Measurements from ENCODE around the gene CPN2. TPM values are rescaled to one million over a fixed set of nuclear protein-coding genes. Genes with fewer than 3 reads are reported as not detected.

CPN2 gene
- total and polyA plus RNA-seq, 2 experiments from 2014 or later: 0.10 to 0.14 TPM

DNA sequence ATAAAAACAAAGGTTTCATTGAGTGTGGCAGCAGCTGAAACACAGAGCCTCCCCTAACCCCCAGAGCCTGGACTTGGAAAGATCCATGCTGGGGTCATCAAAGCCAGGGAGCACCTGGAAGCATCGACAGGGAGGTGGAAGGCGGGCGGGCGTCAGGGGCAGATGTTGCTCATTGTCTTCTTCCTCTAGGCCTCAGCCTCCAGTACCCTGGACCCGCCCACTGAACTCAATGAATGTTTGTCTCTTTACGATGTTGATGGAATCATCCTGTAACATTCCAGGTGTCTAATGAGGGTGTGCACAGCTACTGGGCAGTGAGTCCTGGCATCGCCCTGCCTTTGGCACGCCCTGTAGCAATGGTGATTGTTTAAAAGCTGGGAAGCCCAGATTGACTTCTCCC, 38.1 kb upstream of the CPN2 start:
- no peaks in the 10 kb centered on the region for H4K20me1 ChIP-seq (replicated peaks; ENCODE audit: insufficient read depth)
- no peak overlapping the region for H3K4me3 Mint-ChIP-seq
- no peaks in the 10 kb centered on the region for H3K9me2 ChIP-seq (ENCODE audit: insufficient read depth)
- H3K27ac ChIP-seq (ENCODE audit: low read depth): no peak overlapping the region
- TF ChIP-seq ZNF114 (CRISPR knock-in tag; IDR thresholded peaks at IDR 0.05) (no peak), EZH2phosphoT487 (IDR thresholded peaks at IDR 0.05; ENCODE audit: unreplicated experiment) (no peak), ZNF331 (CRISPR knock-in tag; IDR thresholded peaks at IDR 0.05; ENCODE audit: low read depth) (no peak), CREB1 (CRISPR knock-in tag; IDR thresholded peaks at IDR 0.05; ENCODE audit: low read depth) (no peak), ETS1 (IDR thresholded peaks at IDR 0.05) (no peak), POLR2AphosphoS5 (IDR thresholded peaks at IDR 0.05; ENCODE audit: low read depth) (no peak), STAT1 (IDR thresholded peaks at IDR 0.05; ENCODE audit: unreplicated experiment) (no peak)
- TF ChIP-seq, protein P1, sequence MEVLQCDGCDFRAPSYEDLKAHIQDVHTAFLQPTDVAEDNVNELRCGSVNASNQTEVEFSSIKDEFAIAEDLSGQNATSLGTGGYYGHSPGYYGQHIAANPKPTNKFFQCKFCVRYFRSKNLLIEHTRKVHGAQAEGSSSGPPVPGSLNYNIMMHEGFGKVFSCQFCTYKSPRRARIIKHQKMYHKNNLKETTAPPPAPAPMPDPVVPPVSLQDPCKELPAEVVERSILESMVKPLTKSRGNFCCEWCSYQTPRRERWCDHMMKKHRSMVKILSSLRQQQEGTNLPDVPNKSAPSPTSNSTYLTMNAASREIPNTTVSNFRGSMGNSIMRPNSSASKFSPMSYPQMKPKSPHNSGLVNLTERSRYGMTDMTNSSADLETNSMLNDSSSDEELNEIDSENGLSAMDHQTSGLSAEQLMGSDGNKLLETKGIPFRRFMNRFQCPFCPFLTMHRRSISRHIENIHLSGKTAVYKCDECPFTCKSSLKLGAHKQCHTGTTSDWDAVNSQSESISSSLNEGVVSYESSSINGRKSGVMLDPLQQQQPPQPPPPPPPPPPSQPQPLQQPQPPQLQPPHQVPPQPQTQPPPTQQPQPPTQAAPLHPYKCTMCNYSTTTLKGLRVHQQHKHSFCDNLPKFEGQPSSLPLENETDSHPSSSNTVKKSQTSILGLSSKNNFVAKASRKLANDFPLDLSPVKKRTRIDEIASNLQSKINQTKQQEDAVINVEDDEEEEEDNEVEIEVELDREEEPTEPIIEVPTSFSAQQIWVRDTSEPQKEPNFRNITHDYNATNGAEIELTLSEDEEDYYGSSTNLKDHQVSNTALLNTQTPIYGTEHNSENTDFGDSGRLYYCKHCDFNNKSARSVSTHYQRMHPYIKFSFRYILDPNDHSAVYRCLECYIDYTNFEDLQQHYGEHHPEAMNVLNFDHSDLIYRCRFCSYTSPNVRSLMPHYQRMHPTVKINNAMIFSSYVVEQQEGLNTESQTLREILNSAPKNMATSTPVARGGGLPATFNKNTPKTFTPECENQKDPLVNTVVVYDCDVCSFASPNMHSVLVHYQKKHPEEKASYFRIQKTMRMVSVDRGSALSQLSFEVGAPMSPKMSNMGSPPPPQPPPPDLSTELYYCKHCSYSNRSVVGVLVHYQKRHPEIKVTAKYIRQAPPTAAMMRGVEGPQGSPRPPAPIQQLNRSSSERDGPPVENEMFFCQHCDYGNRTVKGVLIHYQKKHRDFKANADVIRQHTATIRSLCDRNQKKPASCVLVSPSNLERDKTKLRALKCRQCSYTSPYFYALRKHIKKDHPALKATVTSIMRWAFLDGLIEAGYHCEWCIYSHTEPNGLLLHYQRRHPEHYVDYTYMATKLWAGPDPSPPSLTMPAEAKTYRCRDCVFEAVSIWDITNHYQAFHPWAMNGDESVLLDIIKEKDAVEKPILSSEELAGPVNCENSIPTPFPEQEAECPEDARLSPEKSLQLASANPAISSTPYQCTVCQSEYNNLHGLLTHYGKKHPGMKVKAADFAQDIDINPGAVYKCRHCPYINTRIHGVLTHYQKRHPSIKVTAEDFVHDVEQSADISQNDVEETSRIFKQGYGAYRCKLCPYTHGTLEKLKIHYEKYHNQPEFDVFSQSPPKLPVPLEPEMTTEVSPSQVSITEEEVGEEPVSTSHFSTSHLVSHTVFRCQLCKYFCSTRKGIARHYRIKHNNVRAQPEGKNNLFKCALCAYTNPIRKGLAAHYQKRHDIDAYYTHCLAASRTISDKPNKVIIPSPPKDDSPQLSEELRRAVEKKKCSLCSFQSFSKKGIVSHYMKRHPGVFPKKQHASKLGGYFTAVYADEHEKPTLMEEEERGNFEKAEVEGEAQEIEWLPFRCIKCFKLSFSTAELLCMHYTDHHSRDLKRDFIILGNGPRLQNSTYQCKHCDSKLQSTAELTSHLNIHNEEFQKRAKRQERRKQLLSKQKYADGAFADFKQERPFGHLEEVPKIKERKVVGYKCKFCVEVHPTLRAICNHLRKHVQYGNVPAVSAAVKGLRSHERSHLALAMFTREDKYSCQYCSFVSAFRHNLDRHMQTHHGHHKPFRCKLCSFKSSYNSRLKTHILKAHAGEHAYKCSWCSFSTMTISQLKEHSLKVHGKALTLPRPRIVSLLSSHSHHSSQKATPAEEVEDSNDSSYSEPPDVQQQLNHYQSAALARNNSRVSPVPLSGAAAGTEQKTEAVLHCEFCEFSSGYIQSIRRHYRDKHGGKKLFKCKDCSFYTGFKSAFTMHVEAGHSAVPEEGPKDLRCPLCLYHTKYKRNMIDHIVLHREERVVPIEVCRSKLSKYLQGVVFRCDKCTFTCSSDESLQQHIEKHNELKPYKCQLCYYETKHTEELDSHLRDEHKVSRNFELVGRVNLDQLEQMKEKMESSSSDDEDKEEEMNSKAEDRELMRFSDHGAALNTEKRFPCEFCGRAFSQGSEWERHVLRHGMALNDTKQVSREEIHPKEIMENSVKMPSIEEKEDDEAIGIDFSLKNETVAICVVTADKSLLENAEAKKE (CRISPR knock-in tag; IDR thresholded peaks at IDR 0.05): no peak
- H3K27ac Mint-ChIP-seq: no peak overlapping the region
- H3K27me3 ChIP-seq (ENCODE audit: insufficient read depth): no peaks in the 10 kb centered on the region
- H3K4me1 ChIP-seq (ENCODE audit: insufficient read depth): no peaks in the 10 kb centered on the region
- H2AFZ ChIP-seq: no peak overlapping the region
- no peak overlapping the region for H3K4me3 ChIP-seq
- no peak overlapping the region for H3K4me2 ChIP-seq
- no peaks in the 10 kb centered on the region for H3K79me2 ChIP-seq (replicated peaks; ENCODE audit: insufficient read depth)
- H3K36me3 ChIP-seq (ENCODE audit: insufficient read depth): no peaks in the 10 kb centered on the region; the same call in 1 of the 2 replicates
- ATAC-seq (no peak), DNase-seq (ENCODE audit: low spot score) (no peak)
- peaks cover 10% of the 10 kb centered on the region; the same call in 2 of the 3 replicates for H3K9me3 Mint-ChIP-seq
- H3K27me3 Mint-ChIP-seq (ENCODE audit: insufficient read depth, low read depth, poor library complexity): peaks cover 5% of the 10 kb centered on the region
- H3K4me1 Mint-ChIP-seq: peaks cover 2% of the 10 kb centered on the region; the same call in 2 of the 3 replicates
- H3F3A ChIP-seq (replicated peaks; ENCODE audit: low read depth): no peaks in the 10 kb centered on the region
- H3K36me3 Mint-ChIP-seq (ENCODE audit: low read depth): no peaks in the 10 kb centered on the region

Data from GM23338 (cell line).